Medulla oblongata (tissue), 1 donor: Measurements from ENCODE around the gene VDAC1.
"Not testable (repeated sequence)": the region's sequence is repeated elsewhere in the genome, so short reads cannot be mapped to it uniquely, and the experiment has no call there.

Source experiments
- DNase-seq: peaks from one replicate; pipeline ENCODE4 v3.0.0-alpha.2; 2015; ENCODE audit errors: extremely low spot score

The VDAC1 gene

DNA sequence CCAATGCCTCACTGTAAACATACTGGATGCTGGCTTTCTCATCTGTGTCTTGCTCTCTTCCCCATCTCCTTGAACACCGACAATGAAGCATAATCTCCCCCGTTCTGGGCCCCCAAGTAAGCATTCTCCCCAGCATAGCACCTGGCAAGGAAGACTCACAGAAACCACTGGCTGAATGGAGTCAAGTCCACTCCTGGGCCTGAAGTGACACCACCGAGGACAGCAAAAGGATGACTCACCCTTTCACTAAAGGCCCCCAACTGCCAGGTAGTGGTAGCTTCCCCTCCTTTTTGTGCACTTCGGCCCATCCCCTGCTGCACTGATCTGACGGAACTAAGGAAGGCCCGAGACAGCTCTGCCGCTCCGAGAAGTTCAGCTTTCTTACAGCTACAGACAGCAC lies 9.4 kb downstream of the VDAC1 start:
- no peak for DNase-seq

DNA sequence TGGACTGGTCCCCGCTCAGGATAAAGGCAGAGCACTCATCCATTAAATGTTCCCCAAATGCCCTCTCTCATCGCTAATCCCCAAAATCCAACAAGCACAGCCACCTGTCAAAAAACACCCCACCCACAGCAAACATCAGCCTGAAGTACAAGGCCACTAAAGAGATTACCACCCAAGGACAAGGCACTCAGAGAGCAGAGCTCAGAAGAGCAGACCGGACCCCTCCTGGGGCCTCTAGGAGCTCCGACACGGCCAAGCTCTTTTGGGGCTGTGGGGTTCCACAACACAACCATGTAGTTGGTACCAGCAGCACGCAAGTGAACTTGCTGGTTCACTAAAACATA lies 9.8 kb downstream of the VDAC1 start:
- no peak for DNase-seq

DNA sequence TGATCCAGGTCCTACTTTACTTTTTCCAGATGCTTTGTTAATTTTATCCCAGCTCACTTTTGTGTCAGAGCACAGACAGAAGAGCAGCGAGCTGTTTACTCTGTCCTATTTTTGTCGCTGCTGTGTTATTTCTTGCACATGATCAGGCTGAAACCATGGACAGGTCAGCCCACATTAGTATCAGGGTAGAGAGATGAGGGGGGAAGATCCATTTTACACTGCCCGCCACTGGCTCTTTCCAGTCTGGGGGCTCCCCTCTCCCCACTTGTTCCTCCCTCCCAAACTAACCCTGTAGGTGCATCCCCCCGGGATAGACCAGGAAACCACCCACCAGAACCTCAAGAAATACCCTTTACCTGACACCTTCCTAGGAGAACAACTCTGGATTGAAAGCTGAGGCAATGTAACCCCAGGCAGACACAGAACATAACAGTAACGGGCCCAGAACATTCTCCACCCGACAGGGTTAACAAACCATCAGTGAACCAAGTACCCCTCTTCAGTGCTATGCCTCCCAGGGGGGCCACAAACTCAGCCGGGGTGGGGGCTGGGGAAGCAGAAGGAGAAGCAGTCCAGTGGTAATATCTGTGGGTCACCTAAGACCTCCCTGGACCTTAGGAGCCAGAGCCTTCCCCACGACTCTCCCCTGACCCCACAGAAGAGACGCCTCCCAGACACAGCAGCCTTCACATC lies 10.3 kb downstream of the VDAC1 start:
- DNase-seq = no peak

DNA sequence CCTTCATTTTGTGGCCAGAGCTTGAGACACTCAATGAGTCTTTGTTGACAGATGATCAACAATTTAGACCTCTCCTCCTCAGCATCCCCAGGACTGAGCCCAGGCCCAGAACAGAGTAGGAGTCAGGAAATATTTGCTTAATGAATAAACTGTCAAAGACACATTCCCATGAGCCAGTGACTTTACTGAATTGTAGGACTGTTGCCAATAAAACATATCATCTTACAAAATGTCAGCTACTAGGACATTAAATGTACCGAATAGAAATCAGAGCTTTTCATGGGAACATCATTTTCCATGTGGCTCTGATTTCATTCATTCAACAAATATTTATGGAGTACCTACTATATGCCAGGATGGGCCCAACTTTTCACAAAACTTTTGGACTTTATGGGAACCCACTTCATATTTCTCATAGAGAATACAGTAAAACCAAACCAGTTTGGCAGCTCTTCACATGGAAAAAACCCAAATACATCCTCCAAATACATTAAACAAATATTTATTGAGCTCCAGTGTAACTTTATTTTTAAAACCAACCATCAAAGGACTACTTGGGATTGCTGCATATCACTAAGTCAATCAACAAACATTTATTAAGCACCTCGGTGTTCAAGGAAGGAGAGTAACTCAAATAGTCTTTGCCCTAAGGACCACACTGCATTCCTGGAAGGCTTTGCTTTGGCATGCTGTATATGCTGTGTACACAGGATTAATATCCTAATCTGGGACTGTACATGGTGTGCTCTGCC lies 11.4 kb downstream of the VDAC1 start:
- no peak for DNase-seq

DNA sequence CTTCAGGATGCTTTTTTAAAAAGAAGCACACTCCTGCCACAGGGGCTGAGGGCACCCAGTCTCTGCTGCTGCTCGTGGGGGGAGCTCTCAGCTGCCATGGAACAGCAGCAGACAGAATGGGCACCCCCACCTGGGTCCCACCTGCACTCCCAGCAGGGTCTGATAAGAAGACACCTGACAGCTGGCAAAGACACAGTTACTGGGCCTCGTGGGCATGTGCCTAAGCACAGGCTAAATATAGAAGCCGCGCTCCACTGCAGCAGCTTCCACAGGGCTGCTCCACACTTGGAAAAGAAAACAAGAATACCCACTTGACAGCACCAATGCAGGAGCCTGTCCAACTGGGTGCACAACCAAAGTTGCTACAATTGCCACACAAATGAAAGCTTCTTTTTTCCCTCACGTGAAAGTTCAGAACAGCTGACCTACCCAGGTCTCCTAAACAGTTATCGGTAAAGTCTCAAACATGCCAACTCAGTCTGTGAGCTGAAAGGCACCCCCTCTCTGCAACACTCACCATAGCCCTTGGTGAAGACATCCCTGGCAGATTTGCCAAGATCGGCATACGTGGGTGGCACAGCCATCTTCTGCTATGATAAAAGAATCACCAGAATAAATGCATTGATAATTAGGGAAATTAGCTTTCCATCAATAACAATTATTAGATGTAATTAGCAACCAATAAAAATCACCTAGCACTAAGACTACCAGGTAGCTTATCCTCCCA lies 12.2 kb downstream of the VDAC1 start:
- no peak for DNase-seq

DNA sequence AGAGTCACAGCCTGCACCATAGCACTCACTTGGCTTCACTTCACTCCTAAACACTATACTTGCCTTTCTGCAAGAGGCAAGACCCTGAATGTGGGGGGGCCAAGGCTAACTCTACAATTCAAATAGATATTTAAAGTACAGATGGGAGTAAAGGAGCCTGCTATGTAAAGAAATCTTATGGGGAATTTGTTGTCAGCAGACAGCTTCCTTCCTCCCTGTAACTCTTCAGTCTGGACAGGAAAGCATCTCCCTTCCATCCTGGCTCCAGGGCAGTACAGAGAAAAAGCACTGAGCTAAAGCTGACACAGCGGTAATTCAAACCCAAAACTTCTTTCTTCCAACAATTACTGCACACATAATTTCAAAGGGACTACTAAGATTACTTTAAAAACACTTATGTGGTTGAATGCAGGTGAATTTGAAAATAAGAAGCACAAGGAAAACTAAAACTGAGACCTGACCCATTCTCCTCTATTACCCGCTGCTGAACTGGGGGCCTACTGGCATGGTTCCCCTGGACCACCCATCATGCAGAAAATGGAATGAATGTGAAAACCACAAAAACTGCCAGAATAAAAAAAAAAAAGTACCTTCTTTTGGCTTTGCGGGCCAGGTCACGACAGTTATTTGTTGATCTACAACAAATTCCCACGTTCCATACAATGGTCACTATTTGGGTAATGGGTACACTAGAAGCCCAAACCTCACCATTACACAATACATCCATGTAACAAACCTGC lies 13.4 kb downstream of the VDAC1 start:
- no peak for DNase-seq

DNA sequence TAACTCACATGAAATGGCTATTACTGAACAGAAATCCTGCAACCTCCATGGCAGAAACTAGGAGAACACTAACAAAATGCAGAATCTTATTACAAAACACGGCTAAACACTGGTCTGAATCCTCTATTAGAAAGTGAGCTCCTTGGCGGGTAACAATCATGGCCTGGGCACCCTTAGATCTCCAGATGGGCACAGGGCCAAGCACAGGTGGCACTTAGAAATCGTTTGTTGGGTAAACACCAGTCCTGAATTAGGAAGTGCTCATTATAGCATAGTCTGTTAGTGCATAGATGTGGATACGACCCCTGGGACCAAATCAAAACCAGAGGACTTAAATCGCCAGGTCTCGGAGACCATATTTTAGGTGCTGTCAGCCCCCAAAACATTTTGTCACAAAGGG lies 14.4 kb downstream of the VDAC1 start:
- DNase-seq = no peak

DNA sequence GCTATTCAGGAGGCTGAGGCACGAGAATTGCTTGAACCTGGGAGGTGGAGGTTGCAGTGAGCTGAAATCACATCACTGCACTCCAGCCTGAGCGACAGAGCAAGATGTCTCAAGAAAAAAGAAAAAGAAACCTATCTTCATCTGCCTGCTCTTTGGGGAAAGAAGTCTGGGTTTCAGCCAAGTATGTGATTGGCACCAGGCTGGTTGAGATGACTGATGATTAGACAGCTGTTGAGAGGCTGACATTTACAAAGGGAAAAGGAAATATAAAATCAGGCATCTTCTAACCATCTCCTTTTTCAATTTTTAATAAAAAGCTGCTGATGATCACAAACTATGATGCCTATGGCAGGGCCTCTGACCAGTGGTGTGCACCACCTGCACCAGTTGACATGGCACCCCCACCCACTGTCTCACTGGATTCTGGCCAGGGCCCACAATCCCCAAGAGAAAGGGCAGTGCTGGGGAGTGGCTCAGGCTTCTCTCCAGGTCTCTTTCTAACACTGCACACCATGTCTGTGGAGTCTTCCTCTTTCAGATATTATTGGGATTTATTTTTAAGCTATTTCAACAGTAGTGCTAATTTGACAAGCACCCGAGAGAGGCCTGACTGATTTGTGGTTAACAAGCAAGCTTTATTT lies 19.1 kb downstream of the VDAC1 start:
- no peak for DNase-seq

DNA sequence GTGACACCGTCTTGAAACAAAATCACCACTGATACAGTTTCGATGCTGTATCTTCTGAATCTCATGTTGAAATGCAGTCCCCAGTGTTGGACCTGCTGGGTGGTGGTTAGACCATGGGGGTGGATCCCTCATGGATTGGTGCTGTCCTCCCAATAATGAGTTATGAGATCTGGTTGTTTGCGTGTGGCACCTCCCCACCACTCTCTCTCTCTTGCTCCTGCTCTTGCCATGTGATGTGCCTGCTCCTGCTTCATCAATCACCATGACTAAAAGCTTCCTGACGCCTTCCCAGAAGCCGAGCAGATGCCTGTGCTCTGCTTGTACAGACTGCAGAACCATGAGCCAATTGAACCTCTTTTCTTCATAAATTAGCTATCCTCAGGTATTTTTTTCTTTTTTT lies 21.1 kb downstream of the VDAC1 start:
- no peak for DNase-seq

DNA sequence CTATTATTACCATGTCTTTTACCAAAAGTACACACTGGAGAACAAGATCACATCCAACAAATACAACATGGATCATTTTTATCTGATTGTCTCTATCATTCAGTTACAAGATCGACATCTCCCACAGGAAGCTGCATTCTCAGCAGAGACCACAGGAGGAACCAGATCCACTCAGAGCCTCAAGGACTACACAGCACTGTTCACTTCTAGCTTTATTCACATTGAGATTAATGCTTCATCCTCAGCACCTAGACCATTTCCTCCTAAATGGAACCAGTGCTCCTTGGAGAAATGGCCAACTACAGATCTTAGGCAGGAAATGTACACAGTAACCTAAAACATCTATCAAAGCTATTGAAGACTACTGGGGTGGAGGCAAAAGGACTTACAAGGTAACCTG lies 23.1 kb downstream of the VDAC1 start:
- DNase-seq = no peak

DNA sequence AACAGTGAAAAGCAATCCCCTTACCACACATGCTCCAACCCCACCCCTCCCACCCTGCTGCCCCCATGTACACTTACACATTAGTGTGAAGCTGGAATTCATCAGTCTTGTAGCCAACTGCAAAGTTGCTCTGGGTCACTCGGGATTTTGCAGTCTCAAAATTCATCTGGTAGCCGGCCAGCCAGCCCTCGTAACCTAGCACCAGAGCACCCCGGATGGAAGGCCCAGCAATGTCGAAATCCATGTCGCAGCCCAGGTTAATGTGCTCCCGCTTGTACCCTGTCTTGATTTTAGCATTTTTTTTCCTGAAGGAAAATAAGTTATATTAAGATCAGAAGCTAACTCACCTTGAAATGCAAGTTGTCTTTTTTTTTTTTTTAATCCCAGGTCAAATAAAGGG lies 24.1 kb downstream of the VDAC1 start:
- DNase-seq = no peak

DNA sequence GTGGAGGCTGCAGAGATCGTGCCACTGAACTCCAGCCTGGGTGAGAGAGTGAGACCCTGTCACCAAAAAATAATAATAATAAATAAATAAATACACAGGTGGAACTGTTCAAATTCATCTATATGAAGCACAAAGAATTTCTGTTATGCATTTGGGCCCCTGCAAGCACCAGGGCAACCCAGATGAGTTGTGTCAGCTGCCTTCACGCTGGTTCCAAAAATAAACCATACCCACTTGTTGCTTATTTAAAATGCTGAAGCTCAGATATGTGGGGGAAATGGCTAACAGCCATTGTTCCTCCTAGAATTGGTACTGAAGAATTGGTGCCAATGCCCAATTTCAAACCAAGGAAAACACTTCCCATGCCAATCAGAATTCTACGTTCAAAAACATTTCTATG lies 25.8 kb downstream of the VDAC1 start:
- no peak for DNase-seq

DNA sequence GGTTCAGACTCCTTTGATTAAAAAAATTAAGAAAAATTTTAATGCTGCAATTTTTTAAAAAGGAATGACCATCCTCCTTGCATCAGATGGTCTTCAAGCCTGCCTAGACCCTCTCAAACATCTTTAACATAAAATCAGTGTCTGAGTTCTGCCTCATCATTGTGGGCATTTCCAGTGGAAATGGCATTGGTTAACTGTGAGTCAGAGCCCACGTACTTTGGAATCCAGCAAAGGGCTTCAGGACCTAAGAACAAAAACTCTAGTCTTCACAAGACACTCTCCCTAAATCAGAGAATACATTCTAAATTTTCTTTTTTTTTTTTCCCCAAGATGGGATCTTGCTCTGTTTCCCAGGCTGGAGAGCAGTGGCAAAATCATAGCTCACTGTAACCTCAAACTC lies 26.9 kb downstream of the VDAC1 start:
- no peak for DNase-seq

DNA sequence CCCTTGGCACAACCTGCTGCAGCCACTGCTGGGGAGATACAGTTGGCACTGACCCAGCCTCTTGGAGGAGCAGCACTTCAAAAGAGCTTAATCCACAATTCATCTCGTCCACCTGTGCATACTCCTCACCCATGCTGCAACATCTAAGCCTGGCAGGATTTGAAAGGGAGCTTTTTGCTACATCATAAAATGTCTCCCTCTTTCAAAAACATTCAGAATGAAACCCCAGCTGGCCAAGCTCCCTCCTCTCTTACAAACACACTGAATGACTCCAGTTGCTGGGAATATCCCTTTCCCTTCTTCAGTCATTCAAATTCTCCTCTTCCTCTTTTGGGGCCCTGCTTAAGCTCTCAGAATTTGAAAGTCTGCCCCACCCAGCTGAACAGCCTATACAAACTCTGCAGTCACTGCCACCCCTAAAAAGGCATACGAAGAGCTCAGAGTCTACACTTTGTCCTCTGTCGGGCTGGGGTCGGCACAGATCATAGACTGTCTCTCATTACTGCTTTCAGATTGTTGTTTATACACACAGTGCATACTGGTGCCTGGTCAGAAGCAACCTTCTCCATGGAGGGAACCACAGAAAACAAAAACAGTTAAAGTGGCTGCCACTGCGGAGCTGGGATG lies 27.5 kb downstream of the VDAC1 start:
- no peak for DNase-seq

DNA sequence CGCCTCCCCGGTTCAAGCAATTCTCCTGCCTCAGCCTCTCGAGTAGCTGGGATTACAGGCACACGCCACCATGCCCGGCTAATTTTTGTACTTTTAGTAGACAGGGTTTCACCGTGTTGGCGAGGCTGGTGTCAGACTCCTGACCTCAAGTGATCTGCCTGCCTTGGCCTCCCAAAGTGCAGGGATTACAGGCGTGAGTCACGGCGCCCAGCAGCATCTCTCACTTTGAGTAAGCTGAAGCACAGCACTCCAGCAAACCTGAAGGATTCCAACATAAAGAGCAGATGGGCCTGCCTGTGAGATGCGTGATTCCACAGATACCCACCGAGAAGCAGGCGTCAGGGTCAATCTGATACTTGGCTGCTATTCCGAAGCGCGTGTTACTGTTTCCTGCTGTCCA lies 29.2 kb downstream of the VDAC1 start:
- DNase-seq = not testable (repeated sequence)

DNA sequence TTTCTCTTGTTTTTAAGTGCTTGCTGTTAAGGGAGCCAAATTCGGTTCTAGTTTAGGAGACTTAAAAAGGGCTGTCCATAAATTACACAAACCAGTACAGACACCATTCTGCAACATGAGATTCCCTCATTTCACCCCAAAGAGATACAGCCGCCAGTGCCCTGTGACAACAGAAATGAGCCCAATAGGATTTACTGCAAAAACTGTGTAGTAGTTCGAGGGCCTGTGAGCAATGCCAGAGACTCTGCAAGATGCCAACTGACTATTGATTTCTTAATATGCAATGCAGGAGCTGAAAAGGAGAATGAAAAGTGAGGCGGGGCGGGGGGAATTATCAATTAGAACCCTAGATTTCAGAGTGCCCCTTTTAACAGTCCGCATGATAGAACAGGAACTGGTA lies 30.6 kb downstream of the VDAC1 start:
- DNase-seq = no peak

DNA sequence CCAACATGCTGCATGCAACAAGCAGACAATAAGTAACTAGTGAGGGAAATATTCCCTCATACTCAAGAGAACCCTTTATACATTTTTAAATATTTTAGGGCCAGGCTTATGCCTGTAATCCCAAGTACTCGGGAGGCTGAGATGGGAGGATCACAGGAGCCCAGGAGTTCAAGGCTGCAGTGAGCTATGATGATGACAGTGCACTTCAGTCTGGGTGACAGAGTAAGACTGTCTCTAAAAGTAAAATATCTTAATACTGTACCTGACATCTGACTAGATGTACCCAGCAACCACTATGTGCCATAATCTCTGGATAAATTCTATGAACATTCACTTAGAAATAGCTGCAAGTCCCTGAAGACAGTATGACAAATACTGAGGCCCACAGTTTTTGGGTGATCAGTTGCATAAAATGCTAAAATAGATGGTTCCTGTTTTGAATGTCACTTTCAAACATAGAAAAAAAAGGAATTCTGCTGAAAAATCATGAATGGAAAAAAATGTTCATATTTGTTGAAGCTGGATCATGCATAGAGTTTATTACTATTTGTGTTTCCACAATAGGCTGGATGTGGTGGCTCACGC lies 34.4 kb downstream of the VDAC1 start:
- DNase-seq = no peak

DNA sequence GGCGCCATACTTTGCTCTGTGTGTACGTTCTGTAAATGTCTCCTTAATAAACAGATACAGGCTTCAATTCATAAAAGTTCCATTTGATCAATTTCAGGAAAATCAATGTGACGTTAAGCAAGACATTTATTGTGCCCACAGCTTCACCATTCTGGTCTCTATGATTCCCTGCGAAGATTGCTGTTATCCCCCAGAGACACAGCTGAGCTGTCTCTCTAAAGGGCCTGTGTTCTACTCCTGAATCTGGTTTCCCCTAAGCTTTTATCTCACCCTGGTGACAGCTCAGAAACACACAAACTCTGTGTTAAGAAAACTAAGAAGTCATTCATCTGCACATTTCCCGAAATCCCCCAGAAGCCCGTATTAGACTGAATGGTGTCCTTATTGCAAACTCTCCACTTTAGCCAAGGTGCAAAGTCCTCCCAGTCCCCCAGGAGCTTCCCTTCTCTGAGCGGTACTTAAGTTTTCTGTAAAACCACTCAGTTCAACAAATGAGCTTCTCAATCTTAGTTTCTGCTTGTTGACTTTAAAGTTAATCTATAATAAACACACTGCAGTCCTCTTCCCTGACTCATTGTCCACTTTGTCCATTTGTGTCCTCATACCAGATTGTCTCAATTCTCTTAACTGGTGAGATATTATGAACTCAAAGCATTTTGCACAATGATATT lies 35.0 kb downstream of the VDAC1 start:
- peak; percentile 72 for DNase-seq

DNA sequence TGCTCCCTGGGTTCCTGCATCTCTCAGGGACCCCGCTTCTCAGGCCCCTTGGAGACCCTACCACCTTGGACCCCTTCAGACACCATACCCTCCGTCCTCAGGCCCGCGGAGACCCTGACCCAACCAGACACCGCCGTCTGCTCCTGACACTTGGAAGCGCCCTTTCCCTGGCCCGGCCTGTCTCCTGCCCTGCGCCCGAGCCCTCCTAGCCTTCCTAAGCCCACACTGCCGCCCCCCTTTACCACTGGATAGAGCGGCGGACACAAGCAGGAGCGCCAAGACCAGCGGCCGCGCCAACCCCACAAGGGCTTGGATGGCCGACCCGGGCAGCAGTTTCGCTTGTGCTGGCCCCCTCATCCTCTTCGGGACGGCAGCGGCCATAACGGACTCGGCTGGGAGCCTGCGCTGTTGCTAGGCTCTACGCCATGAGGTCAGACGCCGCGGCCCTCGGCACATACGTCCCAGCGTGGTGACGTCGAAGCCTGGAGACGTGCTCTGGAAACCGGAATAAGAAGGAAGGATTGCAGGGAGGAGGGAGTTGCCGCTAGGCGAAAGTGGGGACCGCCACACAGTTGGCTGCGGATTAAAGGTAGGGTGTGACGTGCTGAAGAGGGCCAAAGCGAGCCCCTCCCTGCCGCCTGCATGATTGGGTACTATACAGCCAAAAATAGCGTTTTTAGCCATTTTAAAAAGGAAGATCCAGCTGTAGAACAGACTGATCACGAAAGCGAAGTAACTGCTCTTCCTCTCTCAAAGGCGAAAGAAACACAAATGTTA lies 36.4 kb downstream of the VDAC1 start, which contains the start of gene C5orf15:
C5orf15 (minus strand) TSS at position 422 of the 777 bp plus-strand sequence; CDS start at position 381, 41 bp downstream.
- DNase-seq = peak; percentile 97
